Ectodermal cell (in vitro differentiated cells): ENCODE results near the gene NOL11.
"Not testable (repeated sequence)": the region's sequence is repeated elsewhere in the genome, so short reads cannot be mapped to it uniquely, and the experiment has no call there.

Source experiments
- H3K27ac ChIP-seq: 2 replicates; pipeline ENCODE4 v1.7.0; 2013; ENCODE audit warnings: mild to moderate bottlenecking, low read depth, low read length; ENCODE audit not compliant: insufficient read depth, poor library complexity, severe bottlenecking
- H3K27me3 ChIP-seq: 2 replicates; pipeline ENCODE4 v1.7.0; 2013; ENCODE audit warnings: mild to moderate bottlenecking, low read length; ENCODE audit not compliant: insufficient read depth, control insufficient read depth, poor library complexity, severe bottlenecking
- H3K36me3 ChIP-seq: one replicate; pipeline ENCODE4 v1.7.0; 2013; ENCODE audit warnings: low read length; ENCODE audit not compliant: control insufficient read depth, insufficient read depth
- H3K4me1 ChIP-seq: one replicate; pipeline ENCODE4 v1.7.0; 2013; ENCODE audit warnings: low read length; ENCODE audit not compliant: control insufficient read depth, insufficient read depth
- H3K4me3 ChIP-seq: 2 replicates; pipeline ENCODE4 v1.7.0; 2013; ENCODE audit warnings: low read depth, low read length, control low read depth; ENCODE audit not compliant: insufficient read depth
- H3K9me3 ChIP-seq: 2 replicates; pipeline ENCODE4 v1.7.0; 2013; ENCODE audit warnings: mild to moderate bottlenecking, low read length, moderate library complexity; ENCODE audit not compliant: control insufficient read depth
- WGBS, 2 experiments: methylation state at CpG; one replicate each; pipeline ENCODE4 v1.1.7; 2013; ENCODE audit warnings: missing lambda C conversion rate in 2 of 2; 5-methylcytosine and 5-hydroxymethylcytosine counted together

NOL11 gene

DNA sequence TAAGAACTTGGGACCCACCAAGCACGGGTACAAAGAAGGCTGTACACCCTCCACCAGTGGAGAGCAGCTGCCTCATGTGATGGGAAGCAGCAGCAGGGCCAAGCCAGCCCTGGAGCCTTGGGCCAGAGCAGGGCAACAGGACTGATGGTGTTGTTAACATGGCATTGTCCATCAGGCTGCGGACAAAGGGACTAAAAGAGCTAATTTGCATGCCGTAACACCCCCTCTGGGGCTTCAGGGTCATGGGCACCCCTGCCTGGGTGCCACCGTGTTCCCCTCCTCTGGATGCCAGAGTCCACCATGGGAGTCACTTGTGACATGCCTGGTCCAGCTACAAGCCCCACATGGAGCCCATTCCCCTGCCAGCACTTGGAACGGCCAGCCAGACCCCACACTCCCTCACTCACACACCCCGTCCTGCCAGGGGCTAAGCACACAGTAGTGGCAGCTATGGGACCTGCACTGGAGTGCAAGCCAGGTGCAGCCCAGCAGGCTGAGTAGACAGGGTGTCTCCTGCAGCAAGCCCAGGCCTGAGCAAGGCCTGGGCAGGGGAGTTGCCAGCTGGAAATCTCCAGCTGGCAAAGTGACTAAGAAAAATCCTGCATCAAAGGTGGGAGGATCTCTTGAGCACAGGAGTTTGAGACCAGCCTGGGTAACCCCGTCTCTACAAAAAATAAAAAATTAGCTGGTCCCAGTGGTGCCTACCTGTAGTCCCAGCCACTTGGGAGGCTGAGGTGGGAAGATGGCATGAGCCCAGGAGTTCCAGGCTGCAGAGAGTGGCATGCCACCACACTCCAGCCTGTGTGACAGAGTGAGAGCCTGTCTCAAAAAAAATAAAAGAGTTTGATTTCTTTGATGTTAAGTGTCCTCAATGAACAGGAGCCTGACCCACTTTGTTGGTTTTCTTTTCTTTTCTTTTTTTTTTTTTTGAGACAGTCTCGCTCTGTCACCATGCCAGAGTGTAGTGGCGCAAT, 33.7 kb downstream of the NOL11 start:
- Histone ChIP-seq H3K4me1 (no peaks in the 10 kb centered on the region), H3K27ac (no peak overlapping the region), H3K4me3 (no peak overlapping the region), H3K27me3 (no peaks in the 10 kb centered on the region), H3K36me3 (peaks cover 27% of the 10 kb centered on the region), H3K9me3 (no peaks in the 10 kb centered on the region)
- WGBS, 2 experiments: 81 to 86% methylated on average over 9 of the region's 9 CpGs

DNA sequence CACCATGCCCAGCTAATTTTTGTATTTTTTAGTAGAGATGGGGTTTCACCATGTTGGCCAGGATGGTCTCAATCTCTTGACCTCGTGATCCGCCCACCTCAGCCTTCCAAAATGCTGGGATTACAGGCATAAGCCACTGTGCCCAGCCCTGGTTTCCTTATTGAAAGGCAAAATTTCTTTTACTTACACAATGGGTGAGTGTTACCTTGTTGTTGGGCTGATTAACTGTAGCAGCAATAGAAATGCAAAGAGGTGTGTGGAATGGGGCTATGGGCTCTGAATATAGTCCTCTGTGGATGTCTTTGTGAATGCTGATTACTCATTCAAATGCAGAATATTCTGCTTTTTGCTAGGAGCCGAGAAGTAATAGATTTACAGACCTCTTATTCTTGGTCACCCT, 34.4 kb downstream of the NOL11 start:
- H3K4me1 ChIP-seq, H3K9me3 ChIP-seq, H3K27me3 ChIP-seq, H3K27ac ChIP-seq, H3K4me3 ChIP-seq: not testable (repeated sequence)
- 33 to 40% methylated on average over 2 to 3 of the region's 3 CpGs for WGBS, 2 experiments
- H3K36me3 ChIP-seq: peaks cover 24% of the 10 kb centered on the region

DNA sequence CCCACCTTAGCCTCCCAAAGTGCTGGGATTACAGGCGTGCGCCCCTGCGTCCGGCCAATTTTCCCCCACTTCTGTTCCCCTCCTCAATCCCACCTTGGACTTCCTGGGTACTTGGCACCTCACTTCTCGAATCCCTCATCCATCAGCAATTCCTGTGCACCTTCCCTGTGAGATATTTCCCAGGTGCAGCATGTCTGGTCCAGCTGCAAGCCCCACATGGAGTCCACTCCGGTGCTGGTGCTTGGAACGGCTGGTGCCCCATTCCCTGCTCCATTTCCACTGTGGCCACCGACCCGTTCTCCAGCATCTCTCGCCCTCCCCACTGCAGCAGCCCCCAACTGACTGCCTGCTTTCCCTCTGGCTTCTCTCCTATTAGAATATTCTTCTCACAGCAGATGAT, 35.3 kb downstream of the NOL11 start:
- Histone ChIP-seq H3K4me1 (no peaks in the 10 kb centered on the region), H3K27ac (no peak overlapping the region), H3K36me3 (peaks cover 20% of the 10 kb centered on the region), H3K4me3 (no peak overlapping the region), H3K27me3 (no peaks in the 10 kb centered on the region), H3K9me3 (no peaks in the 10 kb centered on the region)
- 88 to 90% methylated on average over 10 of the region's 10 CpGs for WGBS, 2 experiments

DNA sequence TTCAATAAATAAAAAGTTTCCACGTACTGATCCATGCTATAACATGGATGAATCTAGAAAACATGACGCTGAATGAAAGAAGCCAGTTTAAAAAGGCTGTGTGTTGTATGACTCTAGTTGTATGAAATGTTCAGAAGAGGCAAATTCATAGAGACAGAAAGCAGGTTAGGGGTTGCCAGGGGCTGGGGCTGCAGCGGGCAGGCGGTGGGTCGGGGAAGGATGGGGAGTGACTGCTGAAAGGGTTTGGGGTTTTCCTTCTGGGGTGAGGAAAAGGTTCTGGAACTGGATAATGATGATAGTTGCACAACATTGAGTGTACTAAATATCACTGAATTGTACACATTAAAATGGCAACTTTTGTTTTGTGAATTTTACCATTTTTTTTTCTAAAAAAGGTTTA, 36.3 kb downstream of the NOL11 start:
- Histone ChIP-seq H3K36me3 (peaks cover 15% of the 10 kb centered on the region), H3K9me3 (no peaks in the 10 kb centered on the region), H3K27me3 (no peaks in the 10 kb centered on the region), H3K4me1 (no peaks in the 10 kb centered on the region), H3K27ac (no peak overlapping the region), H3K4me3 (no peak overlapping the region)
- WGBS, 2 experiments: 96 to 98% methylated on average over 5 of the region's 5 CpGs

DNA sequence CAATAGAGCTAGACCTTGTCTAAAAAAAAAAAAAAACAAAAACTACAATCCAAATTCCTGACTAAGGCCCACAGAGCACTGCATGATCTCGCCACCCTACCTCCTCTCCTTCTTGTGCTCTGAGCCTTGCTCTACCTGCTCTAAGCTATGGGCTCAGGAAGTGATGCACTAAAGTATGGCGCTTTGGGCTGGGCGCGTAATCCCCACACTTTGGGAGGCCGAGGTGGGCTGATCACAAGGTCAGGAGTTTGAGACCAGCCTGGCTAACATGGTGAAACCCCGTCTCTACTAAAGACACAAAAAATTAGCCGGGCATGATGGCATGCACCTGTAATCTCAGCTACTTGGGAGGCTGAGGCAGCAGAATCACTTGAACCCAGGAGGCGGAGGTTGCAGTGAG, 37.0 kb downstream of the NOL11 start:
- WGBS, 2 experiments: 94 to 96% methylated on average over 8 of the region's 8 CpGs
- H3K27me3 ChIP-seq, H3K4me1 ChIP-seq, H3K27ac ChIP-seq, H3K4me3 ChIP-seq, H3K9me3 ChIP-seq: not testable (repeated sequence)
- peaks cover 10% of the 10 kb centered on the region for H3K36me3 ChIP-seq

DNA sequence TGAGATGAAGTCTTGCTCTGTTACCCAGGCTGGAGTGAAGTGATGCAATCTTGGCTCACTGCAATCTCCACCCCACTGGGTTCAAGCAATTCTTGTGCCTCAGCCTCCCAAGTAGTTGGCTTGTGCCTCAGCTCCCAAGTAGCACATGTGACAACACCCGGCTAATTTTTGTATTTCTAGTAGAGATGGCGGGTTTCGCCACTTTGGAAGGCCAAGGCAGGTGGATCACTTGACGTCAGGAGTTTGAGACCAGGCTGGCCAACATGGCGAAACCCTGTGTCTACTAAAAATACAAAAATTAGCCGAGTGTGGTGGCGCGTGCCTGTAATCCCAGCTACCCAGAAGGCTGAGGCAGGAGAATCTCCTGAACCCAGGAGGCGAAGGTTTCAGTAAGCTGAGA, 39.0 kb downstream of the NOL11 start:
- 94 to 96% methylated on average over 9 of the region's 9 CpGs for WGBS, 2 experiments
- not testable (repeated sequence) for H3K27me3 ChIP-seq, H3K36me3 ChIP-seq, H3K27ac ChIP-seq, H3K9me3 ChIP-seq, H3K4me1 ChIP-seq, H3K4me3 ChIP-seq

DNA sequence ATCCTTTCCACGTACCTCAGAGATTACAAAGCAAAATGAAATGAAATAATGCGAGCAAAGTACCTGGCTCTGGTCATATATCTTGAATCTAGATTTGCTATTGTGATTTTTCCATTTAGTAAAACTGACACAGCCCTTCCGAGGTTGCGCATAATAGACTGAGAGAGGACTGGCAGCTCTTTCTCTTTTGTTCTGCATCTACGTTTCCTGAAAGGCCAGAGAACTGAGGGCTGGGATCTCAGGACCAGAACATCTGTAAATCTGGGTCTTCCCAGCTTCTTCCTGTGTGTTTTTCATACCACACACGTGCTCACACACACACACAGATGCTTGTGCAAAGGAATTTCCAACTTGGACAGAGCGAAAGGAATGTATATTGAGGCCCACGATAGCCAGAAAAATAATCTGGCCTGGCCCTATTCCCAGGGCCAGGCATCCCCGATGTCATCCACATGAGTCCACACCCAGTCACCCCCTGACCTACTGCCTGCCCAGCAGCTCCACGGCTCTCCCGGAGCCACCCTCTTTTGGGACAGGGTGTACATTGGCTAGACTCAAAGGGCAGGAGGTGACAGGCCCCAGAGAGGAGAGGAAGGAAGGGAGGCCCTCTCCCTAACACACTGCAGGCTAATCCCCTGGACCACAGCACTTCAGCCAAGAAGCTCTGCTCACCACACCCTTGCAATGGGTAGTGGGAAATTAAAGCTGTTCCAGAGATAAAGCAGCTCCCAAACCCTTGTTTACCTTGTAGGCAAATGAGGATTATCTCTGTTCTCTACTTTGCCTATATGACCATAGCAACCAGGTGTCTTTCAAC, 41.8 kb downstream of the NOL11 start:
- 84 to 87% methylated on average over 11 of the region's 11 CpGs for WGBS, 2 experiments
- no peak overlapping the region for H3K4me3 ChIP-seq
- no peaks in the 10 kb centered on the region for H3K36me3 ChIP-seq
- no peaks in the 10 kb centered on the region for H3K9me3 ChIP-seq
- H3K4me1 ChIP-seq: no peaks in the 10 kb centered on the region
- no peak overlapping the region for H3K27ac ChIP-seq
- no peaks in the 10 kb centered on the region for H3K27me3 ChIP-seq

DNA sequence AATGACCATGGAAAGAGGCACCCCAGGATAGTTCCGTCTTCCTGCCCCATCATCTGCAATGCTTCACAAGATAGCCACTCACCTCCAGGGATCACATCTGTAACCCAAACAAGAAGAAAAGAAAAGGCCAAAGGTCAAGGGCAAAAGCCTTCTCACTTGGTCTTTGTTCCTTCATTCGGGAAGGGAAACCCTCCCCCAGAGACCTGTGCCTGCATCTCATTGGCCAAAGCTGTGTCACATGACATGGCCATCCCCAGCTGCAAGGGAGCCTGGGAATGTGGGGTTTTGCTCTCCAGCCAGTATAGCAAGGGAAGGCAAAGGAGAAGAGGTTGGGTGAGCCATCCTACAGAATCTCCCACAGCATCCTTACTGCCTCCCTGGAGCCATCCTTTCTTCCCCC, 47.9 kb downstream of the NOL11 start:
- whole genome bisulfite sequencing, 2 experiments: 86 to 94% methylated on average over 2 of the region's 2 CpGs
- no peaks in the 10 kb centered on the region for H3K27me3 ChIP-seq
- H3K4me1 ChIP-seq: no peaks in the 10 kb centered on the region
- H3K36me3 ChIP-seq: no peaks in the 10 kb centered on the region
- no peak overlapping the region for H3K4me3 ChIP-seq
- H3K27ac ChIP-seq: no peak overlapping the region
- no peaks in the 10 kb centered on the region for H3K9me3 ChIP-seq

DNA sequence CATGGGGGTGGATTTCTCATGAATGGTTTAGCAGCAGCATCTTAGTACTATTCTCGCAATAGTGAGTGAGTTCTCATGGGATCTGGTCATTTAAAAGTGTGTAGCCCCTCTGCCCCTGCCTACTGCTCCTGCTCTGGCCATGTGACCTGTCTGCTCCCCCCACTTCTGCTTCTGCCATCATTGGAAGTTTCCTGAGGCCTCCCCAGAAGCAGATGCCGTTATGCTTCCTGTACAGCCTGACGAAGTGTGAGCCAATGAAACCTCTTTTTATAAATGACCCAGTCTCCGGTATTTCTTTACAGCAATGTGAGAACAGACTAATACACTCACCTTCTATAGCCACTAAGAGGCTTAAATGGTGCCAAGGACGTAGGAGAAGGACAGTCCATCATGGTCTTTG, 51.5 kb downstream of the NOL11 start:
- whole genome bisulfite sequencing, 2 experiments: 89 to 93% methylated on average over 5 of the region's 5 CpGs

DNA sequence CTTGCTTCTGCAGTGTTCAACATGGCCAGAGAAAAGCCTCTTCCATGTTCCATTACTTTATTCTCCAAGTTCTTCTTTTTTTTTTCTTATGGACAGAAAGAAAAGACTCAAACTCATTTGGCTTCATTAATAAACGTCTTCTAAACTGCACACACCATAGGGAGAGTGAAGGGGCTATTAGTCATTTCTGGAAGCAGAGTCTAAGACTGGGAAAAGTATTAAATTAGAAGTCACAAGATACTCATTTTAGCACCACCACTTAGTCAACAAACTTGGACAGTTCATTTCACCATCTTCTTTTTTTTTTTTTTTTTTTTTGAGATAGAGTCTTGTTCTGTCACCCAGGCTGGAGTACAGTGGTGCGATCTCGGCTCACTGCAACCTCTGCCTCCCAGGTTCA, 52.8 kb downstream of the NOL11 start:
- H3K4me1 ChIP-seq: no peaks in the 10 kb centered on the region
- no peak overlapping the region for H3K27ac ChIP-seq
- WGBS, 2 experiments: 83 to 98% methylated on average over 2 to 3 of the region's 3 CpGs
- no peaks in the 10 kb centered on the region for H3K36me3 ChIP-seq
- no peaks in the 10 kb centered on the region for H3K27me3 ChIP-seq
- H3K4me3 ChIP-seq: no peak overlapping the region
- no peaks in the 10 kb centered on the region for H3K9me3 ChIP-seq

More for the DNA sequence above, 51.5 kb downstream of the NOL11 start:
- Histone ChIP-seq H3K27me3 (no peaks in the 10 kb centered on the region), H3K9me3 (no peaks in the 10 kb centered on the region), H3K27ac (no peak overlapping the region), H3K36me3 (no peaks in the 10 kb centered on the region), H3K4me1 (no peaks in the 10 kb centered on the region), H3K4me3 (no peak overlapping the region)
